Measurements from ENCODE around the gene VCAN. TPM values are rescaled to one million over a fixed set of nuclear protein-coding genes. Genes with fewer than 3 reads are reported as not detected.

The VCAN gene
- total and polyA plus RNA-seq, 2 of the 4 experiments (the other 2 are of a cell fraction), result 45.3 to 158 TPM

- Histone ChIP-seq H2AFZ (replicated peaks; ENCODE audit: low read length, poor library complexity) (no peak overlapping the region), H2BK5ac (ENCODE audit: low read depth, low read length, poor library complexity, severe bottlenecking) (no peak overlapping the region), H2AK9ac (replicated peaks; ENCODE audit: low read depth, low read length, poor library complexity) (no peak overlapping the region), H3K27me3 (ENCODE audit: control insufficient read depth, insufficient read depth, low read length) (no peaks in the 10 kb centered on the region), H4K8ac (ENCODE audit: low read depth in 2 of 2, low read length in 2 of 2) (no peak overlapping the region), H3K4me3 (ENCODE audit: insufficient read depth, low read depth, low read length) (no peak overlapping the region), H3K36me3 (ENCODE audit: control insufficient read depth, insufficient read depth, low read length) (no peaks in the 10 kb centered on the region; the same call in 1 of the 2 replicates), H2AK5ac (ENCODE audit: low read depth, low read length) (no peak overlapping the region), H2BK20ac (ENCODE audit: low read depth, low read length) (no peak overlapping the region), H4K5ac (ENCODE audit: low read depth, low read length) (no peak overlapping the region), H3K9me1 (ENCODE audit: insufficient read depth, low read length) (peaks cover 4% of the 10 kb centered on the region; the same call in 1 of the 2 replicates), H3K4me1 (ENCODE audit: control insufficient read depth, insufficient read depth, low read length) (peaks cover 3% of the 10 kb centered on the region), H3K27ac (ENCODE audit: insufficient read depth, low read length) (no peak overlapping the region), H3K79me1 (ENCODE audit: low read depth in 1 of 2, low read length in 2 of 2) (peaks cover 0 to 12% of the 10 kb centered on the region in 2 experiments; a peak in 2 of 4 replicates), H2BK120ac (ENCODE audit: low read depth, low read length) (no peak overlapping the region), H3K18ac (ENCODE audit: low read depth, low read length) (no peak overlapping the region), H4K20me1 (ENCODE audit: insufficient read depth, low read length) (no peaks in the 10 kb centered on the region), H3K14ac (replicated peaks; ENCODE audit: low read depth, low read length) (no peak overlapping the region), H4K91ac (ENCODE audit: insufficient read depth, low read depth, low read length) (no peak overlapping the region), H2BK15ac (ENCODE audit: low read depth, low read length) (no peak overlapping the region), H3K4me2 (ENCODE audit: low read depth, low read length) (no peak overlapping the region), H3K9ac (ENCODE audit: low read depth, low read length) (no peak overlapping the region), H3K9me3 (ENCODE audit: control insufficient read depth, insufficient read depth, low read length) (no peaks in the 10 kb centered on the region), H3K23ac (ENCODE audit: low read depth, low read length) (no peak overlapping the region), H3K4ac (ENCODE audit: low read depth, low read length) (no peak overlapping the region), H3K56ac (ENCODE audit: extremely low read depth, insufficient read depth, low read length) (no peak overlapping the region)
- intact Hi-C loops (cut with micrococcal nuclease), result no loop called here
- ChIA-PET CTCF (interaction anchor here (0.9 to 1.1 kb wide), 2 partner anchors 10 to 15 kb away, joined by 3 read pairs; no protein-coding TSS in a partner anchor), POLR2A (ENCODE audit: unreplicated experiment) (no interaction called here)
- 80% methylated on average over 1 of the region's 1 CpG; no CpG with 5 or more reads in 1 of the 2 experiments for WGBS, 2 experiments (ENCODE audit: extremely low coverage in 2 of 2, insufficient read length in 1 of 2)
- BruUV-seq (replicated peaks), result no TSS peak
- no peak for ATAC-seq (ENCODE audit: low read depth)
- dilution Hi-C loops (cut with HindIII; ENCODE audit: low sequenced_read_pairs, unreplicated experiment), result no loop called here
- no peak for DNase-seq
- in situ Hi-C loops (cut with MboI; ENCODE audit: low sequenced_read_pairs), result no loop called here
- no peak for TF ChIP-seq BHLHE40 (IDR thresholded peaks at IDR 0.05; ENCODE audit: low read depth, low read length)
Measured at GRCh38 chr5:83507431-83507830, 35.9 kb downstream of the VCAN start.

Measured in IMR-90 (cell line).